ENCODE results near the gene PBX1.

DNA sequence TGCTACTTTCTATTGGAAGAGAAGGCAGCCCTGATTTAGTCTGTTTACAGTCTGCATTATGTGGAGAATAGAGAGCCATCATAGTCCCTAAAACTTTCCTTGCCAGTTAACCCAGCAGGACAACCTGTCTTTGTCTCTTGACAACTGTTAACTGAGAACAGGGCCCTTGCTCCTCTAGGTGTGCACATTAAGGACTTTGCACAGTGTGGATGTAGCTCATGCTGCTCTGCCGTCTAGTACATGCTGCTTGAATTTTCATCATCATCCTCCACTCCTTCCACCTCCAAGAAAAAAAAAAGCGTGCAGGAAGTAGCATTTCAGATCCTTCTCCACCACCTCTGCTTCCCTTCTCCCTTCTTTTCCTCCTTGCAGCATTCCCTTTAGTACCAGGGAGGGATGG is 91.5 kb downstream of the PBX1 start:
- TF ChIP-seq ZNF366 (tag by site-specific recombination; conservative IDR thresholded peaks at IDR 0.05) (no peak; the same call in 1 of the 2 replicates), ZNF274 (IDR thresholded peaks at IDR 0.05; ENCODE audit: low read length) (no peak), ZNF274 (tag by site-specific recombination; IDR thresholded peaks at IDR 0.05; ENCODE audit: borderline replicate concordance) (no peak), ZFP3 (tag by site-specific recombination; IDR thresholded peaks at IDR 0.05; ENCODE audit: low read depth) (no peak), WT1 (tag by site-specific recombination; IDR thresholded peaks at IDR 0.05) (no peak), ZNF121 (tag by site-specific recombination; IDR thresholded peaks at IDR 0.05) (no peak), PRDM1 (tag by site-specific recombination; IDR thresholded peaks at IDR 0.05) (0 out of 2 replicates have a peak, but pooled peaks have one; percentile 4), KLF9 (tag by site-specific recombination; IDR thresholded peaks at IDR 0.05; ENCODE audit: low read depth) (no peak), REPIN1 (tag by site-specific recombination; IDR thresholded peaks at IDR 0.05; ENCODE audit: low read depth) (no peak), ZNF555 (tag by site-specific recombination; conservative IDR thresholded peaks at IDR 0.05) (no peak), ZNF785 (tag by site-specific recombination; IDR thresholded peaks at IDR 0.05) (no peak), ZNF157 (tag by site-specific recombination; IDR thresholded peaks at IDR 0.05) (no peak)
- TF ChIP-seq, protein P1, sequence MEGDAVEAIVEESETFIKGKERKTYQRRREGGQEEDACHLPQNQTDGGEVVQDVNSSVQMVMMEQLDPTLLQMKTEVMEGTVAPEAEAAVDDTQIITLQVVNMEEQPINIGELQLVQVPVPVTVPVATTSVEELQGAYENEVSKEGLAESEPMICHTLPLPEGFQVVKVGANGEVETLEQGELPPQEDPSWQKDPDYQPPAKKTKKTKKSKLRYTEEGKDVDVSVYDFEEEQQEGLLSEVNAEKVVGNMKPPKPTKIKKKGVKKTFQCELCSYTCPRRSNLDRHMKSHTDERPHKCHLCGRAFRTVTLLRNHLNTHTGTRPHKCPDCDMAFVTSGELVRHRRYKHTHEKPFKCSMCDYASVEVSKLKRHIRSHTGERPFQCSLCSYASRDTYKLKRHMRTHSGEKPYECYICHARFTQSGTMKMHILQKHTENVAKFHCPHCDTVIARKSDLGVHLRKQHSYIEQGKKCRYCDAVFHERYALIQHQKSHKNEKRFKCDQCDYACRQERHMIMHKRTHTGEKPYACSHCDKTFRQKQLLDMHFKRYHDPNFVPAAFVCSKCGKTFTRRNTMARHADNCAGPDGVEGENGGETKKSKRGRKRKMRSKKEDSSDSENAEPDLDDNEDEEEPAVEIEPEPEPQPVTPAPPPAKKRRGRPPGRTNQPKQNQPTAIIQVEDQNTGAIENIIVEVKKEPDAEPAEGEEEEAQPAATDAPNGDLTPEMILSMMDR (tag by site-specific recombination; IDR thresholded peaks at IDR 0.05): no peak
- TF ChIP-seq, protein P2, sequence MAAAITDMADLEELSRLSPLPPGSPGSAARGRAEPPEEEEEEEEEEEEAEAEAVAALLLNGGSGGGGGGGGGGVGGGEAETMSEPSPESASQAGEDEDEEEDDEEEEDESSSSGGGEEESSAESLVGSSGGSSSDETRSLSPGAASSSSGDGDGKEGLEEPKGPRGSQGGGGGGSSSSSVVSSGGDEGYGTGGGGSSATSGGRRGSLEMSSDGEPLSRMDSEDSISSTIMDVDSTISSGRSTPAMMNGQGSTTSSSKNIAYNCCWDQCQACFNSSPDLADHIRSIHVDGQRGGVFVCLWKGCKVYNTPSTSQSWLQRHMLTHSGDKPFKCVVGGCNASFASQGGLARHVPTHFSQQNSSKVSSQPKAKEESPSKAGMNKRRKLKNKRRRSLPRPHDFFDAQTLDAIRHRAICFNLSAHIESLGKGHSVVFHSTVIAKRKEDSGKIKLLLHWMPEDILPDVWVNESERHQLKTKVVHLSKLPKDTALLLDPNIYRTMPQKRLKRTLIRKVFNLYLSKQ (tag by site-specific recombination; IDR thresholded peaks at IDR 0.05; ENCODE audit: borderline replicate concordance): no peak
